ENCODE measurements around the gene NTN5. TPM values are rescaled to one million over a fixed set of nuclear protein-coding genes. Genes with fewer than 3 reads are reported as not detected.
A peak's percentile ranks its signal among the peaks of the same experiment; 100 is the strongest.

The NTN5 gene
- total RNA-seq, 1 donor from 2014 or later = 0.71 TPM

DNA sequence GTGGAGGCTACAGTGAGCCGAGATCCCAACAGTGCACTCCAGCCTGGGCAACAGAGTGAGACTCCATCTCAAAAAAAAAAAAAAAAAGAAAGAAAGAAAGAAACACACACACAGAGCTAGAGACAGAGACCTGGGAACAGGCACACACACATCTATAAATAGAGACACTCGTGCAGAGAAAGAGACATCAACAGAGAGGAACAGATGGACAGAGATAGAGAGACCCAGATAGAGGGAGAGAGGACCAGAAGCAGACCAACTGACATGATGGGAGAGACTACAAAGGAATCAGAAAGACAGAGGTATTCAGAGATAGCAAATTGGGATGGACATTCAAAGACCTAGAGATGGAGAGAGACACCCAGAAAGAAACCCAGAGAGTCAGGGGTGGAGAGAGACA, 24.7 kb downstream of the NTN5 start:
- Mint-ChIP-seq H3K27me3 (no peaks in the 10 kb centered on the region), H3K36me3 (ENCODE audit: low read depth) (peaks cover 2% of the 10 kb centered on the region), H3K4me1 (peaks cover 53% of the 10 kb centered on the region), H3K4me3 (peak overlapping the region; percentile 9), H3K9me3 (no peaks in the 10 kb centered on the region), H3K27ac (peak overlapping the region; percentile 68)
- no peak for TF ChIP-seq CTCF (IDR thresholded peaks at IDR 0.05)
- ChIA-PET POLR2A (interaction anchor here (0.7 to 1.6 kb wide), 4 partner anchors 11 to 157 kb away, joined by 6 to 19 read pairs (median 7); partner anchors contain the start of gene DBP), CTCF (no interaction called here)
- intact Hi-C loops (cut with micrococcal nuclease) = loop anchor here (2.0 kb wide), 1 partner anchor 13 kb away; no protein-coding TSS in a partner anchor
- ATAC-seq (ENCODE audit: low read depth) (no peak), DNase-seq (no peak)

- ChIA-PET CTCF (interaction anchor here (1.0 to 2.4 kb wide), 6 partner anchors 28 to 196 kb away, joined by 4 to 15 read pairs (median 10); partner anchors contain the start of genes HSD17B14, RPL18 and SPHK2), POLR2A (interaction anchor here (0.6 to 2.7 kb wide), 11 partner anchors 10 to 232 kb away, joined by 3 to 44 read pairs (median 6); partner anchors contain the start of genes DBP, HSD17B14, RPL18 and SPHK2)
- Mint-ChIP-seq H3K36me3 (ENCODE audit: low read depth) (peaks cover 2% of the 10 kb centered on the region), H3K9me3 (no peaks in the 10 kb centered on the region), H3K27ac (peak overlapping the region; percentile 69), H3K27me3 (no peaks in the 10 kb centered on the region), H3K4me3 (peak overlapping the region; percentile 64), H3K4me1 (peaks cover 47% of the 10 kb centered on the region)
- intact Hi-C loops (cut with micrococcal nuclease) = loop anchor here (1.0 to 2.0 kb wide), 10 partner anchors 8 to 346 kb away; partner anchors contain the start of genes GYS1, RPL18, RUVBL2 and SPHK2
- no peak for TF ChIP-seq CTCF (IDR thresholded peaks at IDR 0.05)
- no peak for DNase-seq
- no peak for ATAC-seq (ENCODE audit: low read depth)
Measured at GRCh38 chr19:48646722-48647216, 26.0 kb downstream of the NTN5 start.

DNA sequence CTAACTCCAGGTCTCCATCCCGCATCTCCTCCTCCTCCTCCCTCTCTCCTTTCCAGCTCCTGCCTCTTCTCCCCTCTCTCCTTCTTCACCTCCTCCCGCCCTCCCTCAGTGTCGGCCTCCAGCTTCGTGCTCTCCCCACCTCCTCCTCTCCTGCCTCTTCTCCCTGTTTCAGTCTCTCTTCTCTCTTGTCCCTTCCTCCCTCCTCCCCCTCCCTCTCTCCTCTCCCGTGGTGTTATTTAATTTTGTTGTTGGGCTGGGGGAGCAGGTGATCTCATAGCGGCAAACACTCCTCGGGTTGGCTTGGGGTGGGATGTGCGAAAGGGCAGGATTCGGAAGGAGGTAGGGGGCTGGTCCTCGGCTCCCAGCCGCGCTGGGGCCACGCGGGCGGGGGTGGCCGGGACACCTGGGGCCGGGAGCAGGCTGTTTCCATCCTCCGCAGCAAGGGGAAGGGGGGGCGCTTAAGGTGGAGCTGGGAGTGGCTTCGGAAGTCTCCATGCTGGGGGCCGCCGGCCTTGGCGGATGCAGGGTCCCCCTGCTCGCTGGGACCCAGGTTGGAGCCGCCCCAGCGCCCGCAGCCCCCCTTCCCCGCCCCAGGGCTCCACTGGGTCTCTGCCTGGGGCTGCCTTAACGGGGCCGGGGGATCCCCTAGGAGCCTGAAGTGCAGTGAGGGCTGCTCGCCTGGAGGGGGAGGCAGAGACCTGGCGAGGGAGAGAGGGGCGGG, 26.7 kb downstream of the NTN5 start, which contains the start of gene CA11:
Gene CA11 (minus strand): TSS at position 187 of the 721 bp plus-strand sequence. CDS start 555 bp downstream, outside the sequence.
- ChIA-PET CTCF (interaction anchor here (1.0 to 2.4 kb wide), 12 partner anchors 9 to 468 kb away, joined by 3 to 15 read pairs (median 5); partner anchors contain the start of genes DBP, HSD17B14, LIN7B and RPL18), POLR2A (interaction anchor here (0.6 to 2.7 kb wide), 16 partner anchors 9 to 325 kb away, joined by 3 to 44 read pairs (median 4); partner anchors contain the start of genes DBP, FTL, HSD17B14 and RPL18)
- peaks cover 50% of the 10 kb centered on the region for H3K4me1 Mint-ChIP-seq
- H3K4me3 Mint-ChIP-seq = peak within 1 kb of the TSS; percentile 93
- peak; percentile 90 for ATAC-seq (ENCODE audit: low read depth)
- H3K27ac Mint-ChIP-seq = peak within 1 kb of the TSS; percentile 92
- DNase-seq = peak; percentile 91
- intact Hi-C loops (cut with micrococcal nuclease) = loop anchor here (1.0 to 2.0 kb wide), 10 partner anchors 8 to 347 kb away; partner anchors contain the start of genes GYS1, RPL18, RUVBL2 and SPHK2
- TF ChIP-seq CTCF (IDR thresholded peaks at IDR 0.05) = no peak
- peaks cover 2% of the 10 kb centered on the region for H3K36me3 Mint-ChIP-seq (ENCODE audit: low read depth)
- no peaks in the 10 kb centered on the region for H3K9me3 Mint-ChIP-seq
- H3K27me3 Mint-ChIP-seq = no peaks in the 10 kb centered on the region

GRCh38 chr19:48645620-48646000, 27.2 kb downstream of the NTN5 start:
- no peaks in the 10 kb centered on the region for H3K9me3 Mint-ChIP-seq
- ATAC-seq (ENCODE audit: low read depth) (no peak), DNase-seq (no peak)
- intact Hi-C loops (cut with micrococcal nuclease) = no loop called here
- peak overlapping the region; percentile 92 for H3K27ac Mint-ChIP-seq
- H3K27me3 Mint-ChIP-seq = no peaks in the 10 kb centered on the region
- ChIA-PET CTCF (interaction anchor here (1.0 to 2.4 kb wide), 12 partner anchors 8 to 469 kb away, joined by 3 to 15 read pairs (median 5); partner anchors contain the start of genes DBP, HSD17B14, LIN7B and RPL18), POLR2A (interaction anchor here (0.6 to 2.7 kb wide), 19 partner anchors 9 to 1262 kb away, joined by 3 to 44 read pairs (median 4); partner anchors contain the start of genes DBP, FTL, HSD17B14 and PPP1R15A)
- no peak for TF ChIP-seq CTCF (IDR thresholded peaks at IDR 0.05)
- H3K36me3 Mint-ChIP-seq (ENCODE audit: low read depth) = peaks cover 2% of the 10 kb centered on the region
- peak overlapping the region; percentile 93 for H3K4me3 Mint-ChIP-seq
- H3K4me1 Mint-ChIP-seq = peaks cover 51% of the 10 kb centered on the region
